Neural cell (in vitro differentiated cells): ENCODE data around the gene DHRS3. TPM values are rescaled to one million over a fixed set of nuclear protein-coding genes. Genes with fewer than 3 reads are reported as not detected.

Experiments used
- H2AFZ ChIP-seq: fragments of 200-600, 300-800 bp; sonication (generic), shearing (Covaris generic); 2 replicates; pipeline ENCODE4 v1.6.0; 2014; ENCODE audit warnings: low read depth, mild to moderate bottlenecking, antibody characterized with exemption, low read length, moderate library complexity
- H3F3A ChIP-seq: fragments of 200-600 bp; shearing (Covaris generic); 2 replicates; pipeline ENCODE4 v1.6.1; 2016; ENCODE audit warnings: mild to moderate bottlenecking, moderate library complexity, mixed read lengths, antibody characterized with exemption, low read length; ENCODE audit not compliant: insufficient read depth, poor library complexity, severe bottlenecking
- H3K27ac ChIP-seq: fragments of 200-600, 300-800 bp; sonication (generic), shearing (Covaris generic); 2 replicates; pipeline ENCODE4 v1.5.1; 2014; ENCODE audit warnings: mild to moderate bottlenecking, low read length, moderate library complexity
- H3K27me3 ChIP-seq: fragments of 300-800, 200-600 bp; sonication (generic), shearing (Covaris generic); 2 replicates; pipeline ENCODE4 v1.6.0; 2014; ENCODE audit warnings: mild to moderate bottlenecking, low read depth, low read length, moderate library complexity; ENCODE audit not compliant: insufficient read depth
- H3K36me3 ChIP-seq: fragments of 300-800, 200-600 bp; sonication (generic), shearing (Covaris generic); 2 replicates; pipeline ENCODE4 v1.5.1; 2014; ENCODE audit warnings: mild to moderate bottlenecking, antibody characterized with exemption, low read length, moderate library complexity; ENCODE audit not compliant: insufficient read depth
- H3K4me2 ChIP-seq: fragments of 300-800, 200-600 bp; sonication (generic), shearing (Covaris generic); 2 replicates; pipeline ENCODE4 v1.6.0; 2014; ENCODE audit warnings: mild to moderate bottlenecking, low read length
- H3K4me3 ChIP-seq: fragments of 300-800, 200-600 bp; sonication (generic), shearing (Covaris generic); 2 replicates; pipeline ENCODE4 v1.5.1; 2014; ENCODE audit warnings: mild to moderate bottlenecking, low read length, moderate library complexity
- H3K79me2 ChIP-seq: fragments of 200-600 bp; shearing (Covaris generic); replicated peaks from 2 replicates; pipeline ENCODE4 v1.6.0; 2014; ENCODE audit warnings: mild to moderate bottlenecking, low read length, moderate library complexity; ENCODE audit not compliant: insufficient read depth
- H3K9ac ChIP-seq: fragments of 300-800, 200-600 bp; sonication (generic), shearing (Covaris generic); 2 replicates; pipeline ENCODE4 v1.6.1; 2016; ENCODE audit warnings: mild to moderate bottlenecking, low read length, mixed read lengths
- H3K9me2 ChIP-seq: fragments of 200-600 bp; shearing (Covaris generic); 2 replicates; pipeline ENCODE4 v1.6.1; 2016; ENCODE audit warnings: mild to moderate bottlenecking, low read length, mixed read lengths; ENCODE audit not compliant: insufficient read depth
- H3K9me3 ChIP-seq: fragments of 200-600, 300-800 bp; sonication (generic), shearing (Covaris generic); 2 replicates; pipeline ENCODE4 v1.6.1; 2016; ENCODE audit warnings: mild to moderate bottlenecking, mixed run types, low read length, moderate library complexity, mixed read lengths
- H4K20me1 ChIP-seq: fragments of 200-600 bp; shearing (Covaris generic); 2 replicates; pipeline ENCODE4 v1.6.1; 2016; ENCODE audit warnings: mild to moderate bottlenecking, mixed run types; ENCODE audit not compliant: insufficient read depth
- CTCF ChIP-seq: fragments of 450-650 bp; IDR thresholded peaks from 2 replicates; pipeline ENCODE4 v1.5.1; 2014; ENCODE audit warnings: antibody characterized with exemption, mild to moderate bottlenecking, moderate library complexity; ENCODE audit not compliant: poor library complexity, severe bottlenecking
- EP300 ChIP-seq: fragments of 450-650 bp; conservative IDR thresholded peaks from 2 replicates; pipeline ENCODE4 v1.6.1; 2014; ENCODE audit warnings: antibody characterized with exemption, mild to moderate bottlenecking, moderate library complexity; ENCODE audit not compliant: poor library complexity, severe bottlenecking
- EZH2 ChIP-seq: fragments of 200-600, 300-800 bp; shearing (Covaris generic), sonication (generic); IDR thresholded peaks from 2 replicates; pipeline ENCODE4 v1.6.1; 2014; ENCODE audit warnings: antibody characterized with exemption, low read length, borderline replicate concordance, mild to moderate bottlenecking; ENCODE audit not compliant: insufficient read depth, poor library complexity, severe bottlenecking
- MXI1 ChIP-seq: fragments of 450-650 bp; conservative IDR thresholded peaks from 2 replicates; pipeline ENCODE4 v1.6.1; 2014; ENCODE audit warnings: antibody characterized with exemption, mild to moderate bottlenecking; ENCODE audit not compliant: poor library complexity, severe bottlenecking
- POLR2AphosphoS5 ChIP-seq: IDR thresholded peaks from 2 replicates; pipeline ENCODE4 v1.6.1; 2012
- RAD21 ChIP-seq: fragments of 450-650 bp; conservative IDR thresholded peaks from 2 replicates; pipeline ENCODE4 v1.6.1; 2014; ENCODE audit warnings: antibody characterized with exemption, mild to moderate bottlenecking, moderate library complexity
- REST ChIP-seq: IDR thresholded peaks from 2 replicates; pipeline ENCODE4 v1.6.1; 2012; ENCODE audit warnings: borderline replicate concordance
- SMC3 ChIP-seq: fragments of 450-650 bp; conservative IDR thresholded peaks from 2 replicates; pipeline ENCODE4 v1.6.1; 2014; ENCODE audit warnings: antibody characterized with exemption, mild to moderate bottlenecking, moderate library complexity; ENCODE audit not compliant: poor library complexity
- TAF1 ChIP-seq: IDR thresholded peaks from 2 replicates; pipeline ENCODE4 v1.6.1; 2012; ENCODE audit warnings: low read depth
- polyA plus RNA-seq: library from polyadenylated mRNA; depleted of rRNA; stranded (reverse); fragments of >200 nt; gene quantifications from 2 replicates; pipeline ENCODE4 v1.2.3, GENCODE V29; 2014

Gene DHRS3
- polyA plus RNA-seq, 1 donor from 2014 or later, result 0.22 TPM

GRCh38 chr1:12544357-12544756, 73.7 kb downstream of the DHRS3 start:
- Histone ChIP-seq H3K4me3 (no peak overlapping the region), H3K9me3 (no peaks in the 10 kb centered on the region), H3K27ac (no peak overlapping the region), H3K27me3 (no peaks in the 10 kb centered on the region), H2AFZ (no peak overlapping the region), H3F3A (no peaks in the 10 kb centered on the region), H3K4me2 (no peak overlapping the region), H3K9me2 (no peaks in the 10 kb centered on the region), H4K20me1 (no peaks in the 10 kb centered on the region), H3K9ac (no peak overlapping the region), H3K79me2 (no peaks in the 10 kb centered on the region), H3K36me3 (no peaks in the 10 kb centered on the region)
- no peak for TF ChIP-seq POLR2AphosphoS5
- no peak for TF ChIP-seq REST
- TF ChIP-seq EZH2, result no peak
- TF ChIP-seq SMC3, result no peak
- TF ChIP-seq MXI1, result no peak
- TF ChIP-seq RAD21, result no peak
- TF ChIP-seq CTCF, result no peak
- TF ChIP-seq EP300, result no peak
- TF ChIP-seq TAF1, result no peak

GRCh38 chr1:12543740-12544154, 74.3 kb downstream of the DHRS3 start:
- H3K79me2 ChIP-seq, result no peaks in the 10 kb centered on the region
- no peaks in the 10 kb centered on the region for H4K20me1 ChIP-seq
- no peak overlapping the region for H3K4me2 ChIP-seq
- H3F3A ChIP-seq, result no peaks in the 10 kb centered on the region
- no peak overlapping the region for H3K27ac ChIP-seq
- no peaks in the 10 kb centered on the region for H3K9me2 ChIP-seq
- no peak for TF ChIP-seq SMC3
- no peak for TF ChIP-seq EZH2
- TF ChIP-seq TAF1, result no peak
- no peak for TF ChIP-seq REST
- no peak for TF ChIP-seq POLR2AphosphoS5
- TF ChIP-seq CTCF, result no peak
- no peak for TF ChIP-seq EP300
- no peak for TF ChIP-seq MXI1
- no peak for TF ChIP-seq RAD21
- H3K4me3 ChIP-seq, result no peak overlapping the region
- H3K9me3 ChIP-seq, result no peaks in the 10 kb centered on the region
- H3K36me3 ChIP-seq, result no peaks in the 10 kb centered on the region
- no peaks in the 10 kb centered on the region for H3K27me3 ChIP-seq
- H2AFZ ChIP-seq, result no peak overlapping the region
- no peak overlapping the region for H3K9ac ChIP-seq
